ENCODE measurements around the gene SPEF1. TPM values are rescaled to one million over a fixed set of nuclear protein-coding genes. Genes with fewer than 3 reads are reported as not detected.

SPEF1 gene
- total RNA-seq, 4 donors from 2014 or later, result 1.1 to 1.8 TPM; not detected in 2

- DNase-seq (ENCODE audit: low spot score in 2 of 2), result no peak
- TF ChIP-seq EP300 (IDR thresholded peaks at IDR 0.05) (no peak), POLR2A (IDR thresholded peaks at IDR 0.05) (no peak), CTCF (IDR thresholded peaks at IDR 0.05) (no peak)
- Histone ChIP-seq H3K27ac (no peak overlapping the region), H3K4me3 (no peak overlapping the region), H3K9me3 (no peaks in the 10 kb centered on the region), H3K27me3 (peaks cover 0 to 11% of the 10 kb centered on the region in 2 donors), H3K36me3 (peaks cover 0 to 25% (median 0%) of the 10 kb centered on the region in 3 donors), H3K4me1 (peaks cover 0 to 28% (median 0%) of the 10 kb centered on the region in 4 donors)
- WGBS, 2 donors, result 79 to 90% methylated on average over 2 of the region's 2 CpGs
These were observed 38.0 kb downstream of the SPEF1 start for GRCh38 chr20:3743251-3743650.

GRCh38 chr20:3741836-3742458, 39.3 kb downstream of the SPEF1 start:
- WGBS, 2 donors, result 68 to 72% methylated on average over 7 of the region's 7 CpGs
- no peak for DNase-seq (ENCODE audit: low spot score in 2 of 2)
- no peaks in the 10 kb centered on the region for H3K9me3 ChIP-seq
- no peak overlapping the region for H3K27ac ChIP-seq
- peaks cover 0 to 14% (median 0%) of the 10 kb centered on the region in 3 donors for H3K36me3 ChIP-seq
- peaks cover 0 to 33% (median 0%) of the 10 kb centered on the region in 4 donors for H3K4me1 ChIP-seq
- peaks cover 0 to 11% of the 10 kb centered on the region in 2 donors for H3K27me3 ChIP-seq
- TF ChIP-seq EP300 (IDR thresholded peaks at IDR 0.05) (no peak), CTCF (IDR thresholded peaks at IDR 0.05) (no peak), POLR2A (IDR thresholded peaks at IDR 0.05) (no peak)
- H3K4me3 ChIP-seq, result no peak overlapping the region

- peaks cover 0 to 7% (median 0%) of the 10 kb centered on the region in 3 donors for H3K36me3 ChIP-seq
- no peaks in the 10 kb centered on the region for H3K9me3 ChIP-seq
- H3K4me1 ChIP-seq, result peaks cover 0 to 33% (median 0%) of the 10 kb centered on the region in 4 donors
- DNase-seq (ENCODE audit: low spot score in 2 of 2), result no peak
- TF ChIP-seq EP300 (IDR thresholded peaks at IDR 0.05), result no peak
- no peak for TF ChIP-seq POLR2A (IDR thresholded peaks at IDR 0.05)
- TF ChIP-seq CTCF (IDR thresholded peaks at IDR 0.05), result no peak
- peaks cover 0 to 11% of the 10 kb centered on the region in 2 donors for H3K27me3 ChIP-seq
- H3K27ac ChIP-seq, result no peak overlapping the region
- 84 to 90% methylated on average over 10 to 15 of the region's 15 CpGs for WGBS, 2 donors
- no peak overlapping the region for H3K4me3 ChIP-seq
These were observed 40.5 kb downstream of the SPEF1 start for GRCh38 chr20:3740615-3741301.

- peaks cover 0 to 35% (median 0%) of the 10 kb centered on the region in 4 donors for H3K4me1 ChIP-seq
- 40 to 76% methylated on average over 2 to 5 of the region's 7 CpGs for WGBS, 2 donors
- H3K27me3 ChIP-seq, result peaks cover 0 to 5% of the 10 kb centered on the region in 2 donors
- no peak overlapping the region for H3K4me3 ChIP-seq
- TF ChIP-seq POLR2A (IDR thresholded peaks at IDR 0.05) (no peak), CTCF (IDR thresholded peaks at IDR 0.05) (no peak), EP300 (IDR thresholded peaks at IDR 0.05) (no peak)
- DNase-seq (ENCODE audit: low spot score in 2 of 2), result no peak
- H3K36me3 ChIP-seq, result peaks cover 0 to 3% (median 0%) of the 10 kb centered on the region in 3 donors
- no peaks in the 10 kb centered on the region for H3K9me3 ChIP-seq
- H3K27ac ChIP-seq, result peak overlapping the region in 3 of 4 donors; percentile 7 to 62 (median 33)
These were observed 41.3 kb downstream of the SPEF1 start for GRCh38 chr20:3739926-3740451.

All from tibial nerve (tissue), 4 donors.